ENCODE data around the gene AHRR. TPM values are rescaled to one million over a fixed set of nuclear protein-coding genes. Genes with fewer than 3 reads are reported as not detected.

Gene AHRR
- total RNA-seq, 1 experiment from 2014 or later: 2.2 TPM

GRCh38 chr5:431001-431710, 109.6 kb downstream of the AHRR start:
- H2BK5ac ChIP-seq (ENCODE audit: insufficient read length, low read length): no peak overlapping the region
- H3K4me3 Mint-ChIP-seq: no peak overlapping the region
- H2BK12ac ChIP-seq (ENCODE audit: insufficient read length, low read depth, low read length): no peak overlapping the region
- no peak overlapping the region for H3K9ac ChIP-seq (ENCODE audit: extremely low read depth, insufficient read length, low read length)
- no peaks in the 10 kb centered on the region for H3K4me1 ChIP-seq (ENCODE audit: insufficient read depth, low read length)
- H4K8ac ChIP-seq (replicated peaks; ENCODE audit: insufficient read length, low read depth, low read length): no peak overlapping the region
- no peak overlapping the region for H2BK120ac ChIP-seq (ENCODE audit: low read depth, low read length, poor library complexity, severe bottlenecking)
- H3K36me3 Mint-ChIP-seq (ENCODE audit: insufficient read depth in 1 of 3, low read depth in 3 of 3): peaks cover 0 to 2% (median 0%) of the 10 kb centered on the region in 3 experiments; a peak in 3 of 7 replicates
- no peak overlapping the region for H3K18ac ChIP-seq (ENCODE audit: insufficient read length, low read depth, low read length)
- no peak overlapping the region for H4K91ac ChIP-seq (ENCODE audit: insufficient read length, low read depth, low read length)
- no peak overlapping the region for H4K5ac ChIP-seq (ENCODE audit: insufficient read length, low read depth, low read length)
- H3K23ac ChIP-seq (ENCODE audit: insufficient read length, low read depth, low read length): no peak overlapping the region
- no peaks in the 10 kb centered on the region for H4K20me1 ChIP-seq (ENCODE audit: control insufficient read depth, insufficient read depth, insufficient read length)
- H2BK20ac ChIP-seq (ENCODE audit: low read depth, low read length, poor library complexity, severe bottlenecking): no peak overlapping the region
- peak; percentile 87 for TF ChIP-seq CTCF (conservative IDR thresholded peaks at IDR 0.05)
- peaks cover 6% of the 10 kb centered on the region in 2 experiments; a peak in 2 of 5 replicates for H3K9me3 Mint-ChIP-seq
- H3K23me2 ChIP-seq (ENCODE audit: insufficient read length, low read depth, low read length, poor library complexity, severe bottlenecking): no peaks in the 10 kb centered on the region
- H2AK5ac ChIP-seq (ENCODE audit: insufficient read length, low read length): no peak overlapping the region
- H2AFZ ChIP-seq (ENCODE audit: low read length): no peak overlapping the region
- H3K9me3 ChIP-seq (ENCODE audit: control insufficient read depth, low read depth, low read length): no peaks in the 10 kb centered on the region
- H3K4me1 Mint-ChIP-seq: peaks cover 3 to 6% of the 10 kb centered on the region in 2 experiments; a peak in 3 of 4 replicates
- H3K79me2 ChIP-seq (ENCODE audit: insufficient read depth, low read length): no peaks in the 10 kb centered on the region
- H3K4ac ChIP-seq (ENCODE audit: low read depth, low read length): no peak overlapping the region
- peak; percentile 82 for DNase-seq
- H3K27me3 ChIP-seq (ENCODE audit: insufficient read depth, low read length): no peaks in the 10 kb centered on the region
- H2BK15ac ChIP-seq (ENCODE audit: low read depth, low read length): no peak overlapping the region
- H3K4me2 ChIP-seq (ENCODE audit: insufficient read depth, insufficient read length, low read length): no peak overlapping the region
- H3K56ac ChIP-seq (ENCODE audit: insufficient read length, low read depth, low read length): no peak overlapping the region
- H3T11ph ChIP-seq (ENCODE audit: low read length): no peak overlapping the region
- H3K27ac ChIP-seq (ENCODE audit: insufficient read length, low read depth, low read length): no peak overlapping the region
- H3K27ac Mint-ChIP-seq: no peak overlapping the region; a peak in 2 of 7 replicates
- peaks cover 11% of the 10 kb centered on the region for H3K27me3 Mint-ChIP-seq (ENCODE audit: low read depth)
- no CpG with 5 or more reads among the region's 18 CpGs for WGBS (ENCODE audit: extremely low coverage, insufficient read length, low lambda C conversion rate)
- H3K79me1 ChIP-seq (ENCODE audit: insufficient read depth, low read depth, low read length, poor library complexity, severe bottlenecking): no peaks in the 10 kb centered on the region
- no peak overlapping the region for H3K14ac ChIP-seq (ENCODE audit: insufficient read depth, low read length)
